Measurements from ENCODE around the gene ADAMTS12.

ADAMTS12 gene

DNA sequence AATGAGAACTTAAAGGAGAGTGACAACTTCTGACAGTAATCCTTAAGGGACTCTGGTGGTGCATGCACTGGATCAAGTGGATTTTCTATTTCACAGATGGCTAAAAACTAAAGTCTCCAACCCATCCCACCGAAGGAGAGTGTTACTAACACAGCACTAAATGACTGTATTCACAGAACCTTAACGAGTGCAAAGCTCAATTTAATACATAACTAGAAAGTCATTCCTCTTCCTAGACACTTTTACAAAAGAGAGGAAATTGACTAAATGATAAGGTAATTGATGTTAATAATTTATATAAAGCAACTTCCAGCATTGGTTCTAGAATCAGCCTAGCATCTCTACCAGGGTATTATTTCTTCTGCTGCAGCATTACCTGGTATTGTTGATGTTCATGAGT is 189.8 kb downstream of the ADAMTS12 start:
- DNase-seq, result no peak

DNA sequence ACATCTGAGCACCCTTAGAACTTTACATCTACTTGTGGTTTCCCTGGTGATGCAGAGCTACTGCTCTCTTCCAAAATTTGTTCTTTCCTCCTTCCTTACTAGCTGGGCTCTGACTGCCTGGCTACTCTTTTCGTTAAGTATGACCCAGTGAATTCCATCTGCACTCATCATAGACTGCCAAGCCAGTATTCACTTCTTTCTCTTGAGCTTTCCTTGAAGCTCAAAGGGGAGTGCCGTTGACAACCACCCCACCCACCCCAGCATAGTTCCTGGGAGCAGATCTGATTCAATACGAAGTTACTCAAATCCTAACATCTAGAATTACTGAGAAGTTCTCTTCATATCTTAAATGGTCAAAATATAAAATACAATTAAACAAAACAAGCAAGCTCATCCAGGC is 190.5 kb downstream of the ADAMTS12 start:
- no peak for DNase-seq

DNA sequence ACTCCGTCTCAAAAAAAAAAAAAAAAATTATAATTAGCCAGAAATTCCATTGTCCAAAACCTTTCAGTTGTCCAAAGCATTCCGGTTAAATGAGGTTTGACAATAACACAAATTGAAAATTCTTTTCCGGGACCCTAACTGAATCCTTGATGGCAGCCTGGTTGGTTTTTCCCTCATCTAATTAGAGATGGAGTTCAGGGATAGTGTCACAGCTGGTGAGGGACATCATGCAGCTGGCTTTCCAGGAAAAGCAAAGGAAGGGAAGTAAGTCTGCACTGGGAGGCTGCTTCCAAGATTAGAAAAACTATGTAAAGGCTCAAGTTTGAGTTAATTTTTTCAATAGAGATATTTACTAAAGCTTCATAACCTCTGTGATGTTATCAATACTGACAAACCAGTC is 195.4 kb downstream of the ADAMTS12 start:
- DNase-seq, result no peak

DNA sequence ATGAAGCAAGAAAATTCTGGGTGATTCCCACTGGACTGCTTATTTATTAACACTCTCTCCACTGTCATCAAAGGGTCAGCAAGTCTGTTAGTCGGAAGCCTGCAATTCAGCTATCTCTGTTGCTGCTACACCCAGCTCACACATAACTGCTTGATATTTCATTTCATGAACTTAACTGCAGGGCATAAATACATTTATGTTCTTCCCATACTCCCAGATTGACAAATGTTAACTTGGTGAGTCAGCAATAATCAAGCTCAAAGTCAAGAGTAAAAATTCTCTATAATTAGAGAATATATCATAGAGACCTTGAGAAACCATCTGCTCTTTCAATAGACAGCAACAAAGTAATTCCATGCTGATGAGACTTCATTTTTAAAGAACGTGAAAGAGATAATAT is 198.8 kb downstream of the ADAMTS12 start:
- DNase-seq, result no peak

DNA sequence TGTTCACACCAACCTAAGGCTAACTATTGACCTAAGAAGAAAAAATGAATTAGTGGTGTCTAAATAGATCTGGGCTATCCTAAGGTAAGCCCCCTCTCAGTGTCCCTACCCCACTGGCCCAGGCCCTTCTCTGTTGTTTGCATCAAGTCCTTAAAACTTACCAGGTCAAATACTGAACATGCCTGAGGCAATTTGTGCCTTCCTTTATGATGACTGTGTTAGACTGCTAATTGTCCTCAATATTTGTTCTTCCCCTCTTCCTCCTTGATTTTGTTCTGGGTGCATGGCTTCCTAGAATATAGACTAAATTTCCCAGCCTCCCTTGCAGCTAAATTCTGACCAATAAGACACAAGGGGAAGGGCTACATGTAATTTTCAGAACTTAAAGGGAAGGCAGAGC is 199.9 kb downstream of the ADAMTS12 start:
- DNase-seq, result no peak

DNA sequence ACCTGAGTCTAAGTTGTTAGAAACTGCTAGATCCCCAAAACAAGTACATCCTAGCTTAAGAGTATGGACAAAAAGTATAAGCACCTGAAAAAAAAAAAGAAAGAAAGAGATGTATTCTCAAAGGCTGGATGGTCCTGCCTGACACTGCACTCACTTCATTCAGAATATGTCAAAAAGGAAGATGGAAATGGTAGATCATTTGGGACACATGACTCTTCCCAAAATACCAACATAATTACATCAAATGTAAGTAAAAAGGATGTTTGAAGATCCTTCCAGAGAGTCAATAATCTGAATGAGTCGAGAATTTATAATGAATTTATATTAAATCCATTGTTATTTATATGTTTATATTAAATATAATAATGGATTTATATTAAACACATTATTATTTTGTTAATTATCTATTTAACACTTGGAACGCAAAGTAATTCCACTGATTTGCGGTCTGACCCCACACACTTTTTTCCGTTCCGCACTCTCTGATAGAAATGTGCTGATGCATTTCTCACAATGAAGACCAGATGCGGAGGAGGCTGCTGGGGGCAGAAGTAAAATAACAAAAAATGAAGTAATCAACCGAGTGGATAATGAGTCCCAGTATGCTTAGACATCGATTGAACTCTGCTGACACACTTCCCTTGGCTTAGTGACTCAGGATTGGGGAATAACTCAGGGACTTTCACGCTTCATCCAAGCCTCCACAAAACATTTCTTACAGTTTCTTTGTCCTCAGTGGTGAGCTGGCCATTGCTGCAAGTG is 201.2 kb downstream of the ADAMTS12 start:
- DNase-seq, result no peak

DNA sequence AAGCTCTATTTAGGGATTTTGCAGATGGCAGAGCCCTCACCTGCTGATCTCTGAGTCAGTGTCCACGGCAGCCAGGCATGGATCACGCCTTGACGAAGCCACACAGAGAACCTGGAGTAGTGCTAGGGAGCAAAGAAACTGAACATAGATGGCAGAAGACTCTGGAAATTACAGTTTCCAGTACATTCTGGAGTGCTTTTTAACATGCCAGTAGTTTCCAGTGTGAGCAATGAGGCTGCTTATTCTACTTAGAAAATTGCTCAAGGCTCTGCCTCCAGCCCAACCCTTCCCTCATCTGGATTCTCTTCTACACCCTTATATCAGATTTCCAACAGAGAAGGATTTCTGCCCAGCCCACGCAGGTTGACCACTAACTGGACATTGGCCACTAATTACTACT is 203.3 kb downstream of the ADAMTS12 start:
- DNase-seq, result no peak

DNA sequence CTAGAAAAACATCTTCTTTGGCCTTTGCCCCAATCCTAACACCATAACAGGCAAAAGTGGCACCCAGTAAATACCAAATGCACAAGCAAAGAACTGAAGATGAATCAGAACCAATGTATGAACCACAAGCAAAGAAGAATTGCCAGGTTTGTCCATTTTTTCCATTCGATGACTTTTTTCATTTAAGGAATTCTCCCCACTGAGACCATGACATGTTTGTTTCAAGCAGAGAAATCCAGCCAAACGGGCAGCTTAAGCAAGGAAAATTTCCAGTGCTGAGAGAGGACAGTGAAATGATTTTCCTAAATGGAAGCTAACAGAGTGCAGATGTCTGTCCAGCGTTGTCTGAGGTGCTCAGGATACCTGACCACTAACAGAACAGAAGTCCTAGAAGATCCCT is 203.7 kb downstream of the ADAMTS12 start:
- DNase-seq, result no peak

DNA sequence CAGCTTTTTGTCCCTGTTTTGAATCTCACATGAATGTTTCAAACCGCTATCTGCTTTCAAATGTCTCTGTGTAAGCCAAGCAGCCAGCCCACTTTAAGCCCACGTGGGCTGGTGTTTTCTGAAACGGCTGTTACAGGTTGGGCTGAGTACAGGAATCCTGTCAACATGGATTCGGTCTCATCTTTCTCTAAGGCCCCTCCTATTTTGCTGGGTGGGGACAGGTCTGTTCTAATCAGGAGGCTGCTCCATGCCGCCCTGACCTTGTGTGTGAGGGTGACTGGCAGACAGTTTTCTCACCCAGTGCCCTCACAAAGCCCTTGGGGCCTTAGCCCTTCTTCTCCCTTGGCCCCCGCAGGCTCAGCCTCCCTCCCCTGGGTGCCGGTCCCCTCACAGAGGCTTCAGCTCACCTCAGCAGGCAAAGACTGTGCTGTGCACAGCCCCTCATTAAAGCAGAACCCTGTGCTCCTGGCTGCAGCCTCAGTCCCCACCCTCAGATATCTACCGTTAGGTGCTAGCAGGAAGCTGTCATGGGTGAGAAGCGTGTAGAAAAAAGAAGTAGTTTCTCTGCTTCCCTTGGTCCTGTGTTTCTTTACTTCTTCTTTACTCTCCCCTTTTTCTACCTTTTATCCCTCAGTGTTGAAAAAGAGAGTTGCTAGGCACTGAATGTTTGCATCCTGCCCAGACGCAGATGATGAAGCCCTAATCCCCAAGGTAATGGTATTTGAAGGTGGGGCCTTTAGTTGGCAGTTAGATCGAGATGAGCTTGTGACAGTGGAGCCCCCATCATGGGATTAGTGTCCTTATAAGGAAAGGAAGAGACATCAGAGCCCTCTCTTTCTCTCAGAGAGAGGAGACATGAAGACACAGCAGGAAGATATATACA is 205.7 kb downstream of the ADAMTS12 start:
- no peak for DNase-seq

DNA sequence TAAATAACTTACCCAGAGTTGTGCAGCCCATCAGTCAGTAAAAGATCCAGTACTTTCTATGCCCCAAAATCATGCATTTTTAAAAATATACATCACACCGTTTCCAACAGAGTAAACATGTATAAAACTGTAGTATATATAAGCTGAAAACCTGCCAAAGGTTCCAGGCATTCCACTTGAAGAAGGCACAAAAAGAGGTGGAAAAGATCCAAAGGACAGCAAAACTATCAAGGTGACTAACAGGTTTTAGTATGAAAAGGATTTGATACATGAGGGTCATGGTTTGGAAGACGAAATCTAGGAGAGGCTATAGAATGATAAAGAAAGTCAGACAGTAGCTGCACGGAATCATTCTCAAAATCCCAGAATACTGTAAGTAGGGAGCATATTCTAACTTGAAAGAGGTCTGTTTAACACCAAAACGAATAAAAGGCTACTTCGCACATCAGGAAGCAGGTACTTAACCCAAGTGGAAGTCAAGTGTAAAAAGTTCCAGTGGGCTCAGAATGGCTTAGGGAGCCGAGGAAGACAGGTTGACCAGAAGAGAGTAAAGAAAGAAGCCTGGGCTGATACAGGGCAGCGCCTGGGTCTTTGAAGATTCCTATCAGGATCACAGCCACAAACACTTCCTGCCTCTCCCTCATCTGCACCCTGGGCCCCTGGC is 207.2 kb downstream of the ADAMTS12 start:
- no peak for DNase-seq

DNA sequence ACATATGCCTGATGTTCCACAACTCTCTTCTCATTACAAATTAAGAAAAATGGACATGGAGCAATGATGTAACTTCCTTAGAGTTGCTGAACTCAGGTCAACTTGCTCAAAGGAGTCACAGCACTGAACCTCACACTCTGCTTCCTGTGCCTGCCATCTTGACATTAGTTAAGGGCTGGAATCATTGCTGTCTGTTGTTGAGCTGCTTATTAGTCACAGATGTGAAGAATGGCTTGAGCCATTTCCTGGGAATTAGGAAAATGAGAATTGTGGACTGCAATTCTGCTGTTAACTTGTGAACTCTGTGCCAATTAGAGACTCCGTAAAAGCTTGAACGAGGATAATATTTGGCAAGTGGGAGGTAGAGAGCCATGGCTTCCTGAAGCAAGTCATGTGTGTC is 212.0 kb downstream of the ADAMTS12 start:
- no peak for DNase-seq

DNA sequence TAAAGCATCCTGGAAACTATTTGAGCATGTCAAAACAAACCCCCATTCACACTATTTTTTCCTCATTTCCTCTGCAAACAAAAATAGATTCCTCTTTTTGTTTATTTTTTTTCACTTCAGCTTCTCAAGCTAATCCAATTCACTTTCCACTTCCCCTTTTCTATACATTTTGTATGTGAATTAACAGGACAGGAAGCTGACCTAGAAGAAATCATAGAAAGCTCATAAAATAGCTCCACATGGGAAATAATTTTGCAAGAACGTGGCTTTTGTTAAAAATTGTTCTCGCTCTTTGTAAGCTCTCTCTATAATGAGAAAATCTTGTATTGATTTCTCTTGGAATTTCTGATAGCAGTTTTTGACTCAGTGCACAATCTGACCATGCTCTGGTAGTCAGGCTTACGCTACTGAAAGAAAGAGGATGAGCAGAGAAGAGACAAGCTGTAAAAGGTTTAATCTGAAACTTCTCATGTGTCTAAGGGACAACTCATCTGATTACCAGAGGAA is 215.8 kb downstream of the ADAMTS12 start:
- DNase-seq, result no peak

DNA sequence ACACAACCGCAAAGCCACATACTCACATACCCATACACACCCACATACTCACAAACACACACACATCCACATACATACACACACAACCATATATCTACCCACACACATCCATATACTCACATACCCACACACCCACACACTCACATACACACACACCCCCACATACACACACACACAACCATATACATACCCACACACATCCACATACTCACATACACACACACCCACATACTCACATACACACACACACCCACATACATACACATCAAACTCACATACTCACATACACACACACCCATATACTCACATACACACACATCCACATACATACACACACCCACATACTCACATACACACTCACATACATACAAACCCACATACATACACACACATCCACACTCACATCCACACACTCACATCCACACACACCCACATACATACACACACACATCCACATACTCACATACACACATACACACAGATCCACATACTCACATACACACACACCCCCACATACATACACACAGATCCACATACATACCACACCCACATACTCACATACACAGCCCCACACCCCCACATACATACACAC is 220.0 kb downstream of the ADAMTS12 start:
- no peak for DNase-seq

DNA sequence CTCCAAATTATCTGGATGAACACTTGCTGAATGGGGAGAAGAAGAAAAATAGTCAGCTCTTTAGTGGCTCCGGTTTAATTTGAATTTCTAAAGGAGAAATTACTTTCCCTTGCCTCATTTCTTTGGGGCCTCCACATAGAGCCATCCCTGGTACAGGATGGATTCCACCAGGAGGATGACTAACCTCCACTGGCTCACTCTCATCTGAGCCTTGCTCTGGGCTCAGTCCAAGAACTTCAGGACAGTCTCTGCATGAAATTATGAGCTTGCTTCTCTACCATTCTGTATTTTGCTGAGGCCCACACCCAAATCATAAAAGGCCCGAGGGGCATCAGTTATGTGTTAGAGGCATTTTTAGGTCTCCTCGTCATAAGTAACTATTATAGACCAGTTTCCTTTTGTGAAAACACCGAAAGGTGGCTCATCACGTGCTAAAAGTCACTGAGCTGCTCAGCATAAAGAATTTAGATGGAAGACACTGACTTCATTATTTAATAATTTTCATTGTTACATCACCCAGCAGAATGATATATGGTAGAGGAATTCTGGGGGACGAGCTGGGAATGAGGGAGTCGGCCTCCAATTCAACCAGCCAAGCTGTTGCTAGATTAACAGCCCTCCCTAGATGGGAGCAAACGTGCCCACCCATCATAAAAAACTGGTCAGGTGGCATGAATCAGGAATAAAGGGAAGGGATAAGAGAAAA is 228.9 kb downstream of the ADAMTS12 start:
- no peak for DNase-seq

DNA sequence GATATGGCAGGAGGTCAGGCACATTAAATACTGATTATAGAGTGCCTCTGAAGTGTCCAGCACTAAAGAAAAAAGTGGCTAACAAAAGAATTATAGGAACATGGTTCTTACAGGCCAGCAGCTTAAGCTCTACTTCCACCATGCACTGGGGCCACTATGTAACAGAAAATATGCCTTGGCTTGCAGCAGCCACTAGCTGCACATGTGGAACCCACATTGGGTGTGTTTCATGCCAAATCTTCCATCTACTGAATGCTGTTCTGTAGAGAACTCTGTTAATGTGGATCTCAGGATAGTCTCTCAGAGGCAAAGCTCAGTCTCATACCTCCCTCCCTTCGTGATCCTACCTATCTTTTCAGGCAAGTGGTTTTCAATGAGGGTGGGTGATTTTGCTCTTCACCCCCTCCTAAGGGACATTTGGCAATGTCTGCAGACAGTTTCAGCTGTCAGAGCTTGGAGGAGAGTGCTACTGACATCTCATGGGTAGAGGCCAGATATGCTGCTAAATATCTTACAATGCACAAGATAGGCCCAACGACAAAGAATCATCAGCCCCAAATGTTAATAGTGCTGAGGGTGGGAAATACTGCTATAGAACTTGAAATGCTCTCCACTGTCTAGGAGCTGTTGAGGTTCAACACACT is 232.1 kb downstream of the ADAMTS12 start:
- DNase-seq, result no peak

DNA sequence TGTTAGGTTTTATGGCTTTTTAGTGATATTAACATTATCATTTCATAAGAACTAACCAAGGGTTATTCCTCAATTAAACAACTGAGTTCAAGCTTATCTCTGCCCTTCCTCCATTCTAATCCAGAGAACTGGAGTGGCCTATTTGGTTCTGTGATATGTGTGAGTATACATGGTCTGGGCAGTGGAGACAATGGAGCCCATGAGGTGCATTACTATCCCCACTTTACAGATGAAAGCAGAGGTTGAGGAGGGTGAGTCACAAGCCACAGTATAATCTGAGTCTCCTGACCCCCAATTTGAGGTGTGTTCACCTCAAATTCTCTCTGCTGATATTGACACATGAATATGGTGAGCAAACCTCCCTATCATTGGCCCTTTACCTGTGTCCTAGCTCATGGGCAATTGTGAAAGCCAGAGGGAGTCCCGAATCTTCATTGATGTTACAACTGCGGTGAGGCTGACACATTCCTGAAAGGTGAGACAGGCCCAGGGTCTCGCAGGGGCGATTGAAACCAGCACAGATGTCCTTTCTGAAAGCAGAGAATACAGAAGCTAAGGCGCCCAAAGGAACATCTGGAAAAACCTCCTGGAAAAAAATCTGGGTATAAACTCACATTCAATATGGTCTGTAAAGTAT is 233.9 kb downstream of the ADAMTS12 start:
- no peak for DNase-seq

DNA sequence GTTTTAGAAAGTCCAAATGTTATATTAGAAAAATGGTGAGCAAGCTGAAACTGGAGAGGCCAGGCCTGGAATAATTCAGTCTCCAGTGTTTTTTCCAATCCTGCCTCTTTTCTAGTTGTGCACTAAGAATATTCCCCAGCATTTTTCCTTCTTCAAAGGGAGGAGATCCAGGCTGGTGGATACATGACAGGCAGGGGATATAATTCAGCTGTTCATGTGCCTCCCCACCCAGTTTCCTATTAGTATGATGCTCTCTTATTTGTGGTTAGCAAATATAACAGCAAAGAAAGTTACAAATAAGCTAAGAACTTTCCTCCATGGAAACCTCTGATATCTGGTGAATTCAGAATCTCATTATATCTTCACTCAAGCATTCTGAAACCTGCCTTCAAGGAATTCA is 234.6 kb downstream of the ADAMTS12 start:
- no peak for DNase-seq

DNA sequence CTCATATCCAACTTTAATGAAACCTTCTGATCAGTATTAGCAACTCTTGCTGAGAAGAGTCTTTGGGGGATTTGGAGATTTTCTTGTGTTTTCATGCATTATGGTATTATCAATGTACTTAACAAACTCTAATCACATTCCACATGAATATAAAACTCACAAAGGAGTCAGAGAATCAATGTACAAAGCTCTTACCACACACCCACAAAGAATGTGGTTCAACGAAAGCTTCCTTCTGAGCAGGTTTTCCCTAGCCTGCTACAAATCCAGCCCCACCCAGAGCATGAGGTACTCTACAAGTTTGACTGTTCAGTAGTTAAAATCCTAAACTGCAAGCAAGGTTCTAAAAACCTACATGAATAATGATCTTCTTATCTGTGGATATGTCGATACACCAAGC is 240.9 kb downstream of the ADAMTS12 start:
- DNase-seq, result no peak

DNA sequence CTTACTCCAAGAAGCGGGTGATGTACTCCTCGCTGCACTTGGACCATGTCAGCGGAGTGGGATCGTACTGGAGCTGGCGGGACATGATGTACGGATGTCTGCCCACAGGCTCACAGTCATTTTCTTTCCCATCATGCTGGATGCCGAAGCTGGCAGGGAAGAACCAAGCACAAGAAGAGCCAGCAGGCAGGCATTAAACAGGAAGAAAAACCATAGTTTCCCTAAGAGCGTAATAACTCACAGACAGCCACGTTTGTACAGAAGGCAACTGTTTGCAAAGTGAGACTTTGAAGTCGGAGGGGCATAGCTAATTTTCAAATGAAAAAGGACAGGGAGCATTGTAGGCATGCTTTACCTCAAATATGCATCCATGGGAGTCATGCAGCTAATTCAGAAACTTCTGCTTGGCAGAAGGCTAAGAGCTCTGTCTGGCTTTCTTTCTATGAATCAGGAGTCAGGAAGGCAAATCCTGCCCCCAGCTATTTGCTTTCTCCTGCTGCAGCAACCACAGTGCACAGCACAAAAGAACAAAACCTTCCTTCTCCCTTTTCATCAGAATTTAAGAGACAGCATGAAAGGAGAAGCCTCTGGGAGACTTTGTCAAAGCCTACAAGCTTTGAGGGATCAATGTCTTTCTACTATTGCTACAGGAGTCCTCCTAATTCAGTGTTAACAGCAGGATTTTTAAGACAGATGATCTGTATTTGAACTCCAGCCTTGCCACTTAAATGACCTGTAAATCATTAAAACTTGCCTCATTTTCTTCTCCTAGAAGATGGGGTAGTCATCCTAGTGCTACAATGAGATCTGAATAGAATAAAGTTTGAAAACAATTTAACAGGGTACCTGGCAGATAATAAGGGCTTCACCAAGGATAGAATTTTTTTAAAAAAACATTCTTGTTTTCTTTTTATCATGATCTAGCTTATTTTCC is 242.0 kb downstream of the ADAMTS12 start:
- DNase-seq, result no peak
